Mesothelial cell of epicardium (in vitro differentiated cells): Measurements from ENCODE around the gene CMIP. TPM values are rescaled to one million over a fixed set of nuclear protein-coding genes. Genes with fewer than 3 reads are reported as not detected.
A peak's percentile ranks its signal among the peaks of the same experiment; 100 is the strongest.

Experiments
- DNase-seq, 2 experiments: peaks; one replicate each; pipeline ENCODE4 v3.0.0; 2021; ENCODE audit warnings: low spot score in 2 of 2; ENCODE audit not compliant: unreplicated experiment in 2 of 2
- H3K27ac Mint-ChIP-seq: 2 replicates; pipeline ENCODE4 v1.8.0; 2021; ENCODE audit warnings: mixed read lengths
- H3K27me3 Mint-ChIP-seq: 2 replicates; pipeline ENCODE4 v1.8.0; 2021; ENCODE audit warnings: low read depth, mixed read lengths
- H3K36me3 Mint-ChIP-seq: 2 replicates; pipeline ENCODE4 v1.8.0; 2021; ENCODE audit warnings: mixed read lengths
- H3K4me1 Mint-ChIP-seq: 2 replicates; pipeline ENCODE4 v1.8.0; 2021; ENCODE audit warnings: mixed read lengths
- H3K4me3 Mint-ChIP-seq: 2 replicates; pipeline ENCODE4 v1.8.0; 2021; ENCODE audit warnings: mild to moderate bottlenecking, moderate library complexity, mixed read lengths
- H3K9me3 Mint-ChIP-seq: 2 replicates; pipeline ENCODE4 v1.8.0; 2021; ENCODE audit warnings: mixed read lengths
- total RNA-seq: library from RNA; stranded (reverse); gene quantifications from 3 replicates; pipeline ENCODE4 v1.2.1, GENCODE V29; 2021
- TF ChIP-seq, protein P1 (sequence below): fragments of 200-600 bp; sonication (generic); IDR thresholded peaks from one replicate; pipeline ENCODE4 v1.5.0; 2021; ENCODE audit warnings: antibody characterized with exemption; ENCODE audit not compliant: unreplicated experiment

Gene CMIP
- total RNA-seq, 1 donor from 2014 or later, result 71.0 TPM

GRCh38 chr16:81645266-81645694, 200.7 kb downstream of the CMIP start:
- Mint-ChIP-seq H3K4me1 (peaks cover 26% of the 10 kb centered on the region), H3K27ac (peak overlapping the region; percentile 82), H3K36me3 (no peaks in the 10 kb centered on the region), H3K4me3 (no peak overlapping the region), H3K27me3 (no peaks in the 10 kb centered on the region), H3K9me3 (no peaks in the 10 kb centered on the region)
- TF ChIP-seq, protein P1, sequence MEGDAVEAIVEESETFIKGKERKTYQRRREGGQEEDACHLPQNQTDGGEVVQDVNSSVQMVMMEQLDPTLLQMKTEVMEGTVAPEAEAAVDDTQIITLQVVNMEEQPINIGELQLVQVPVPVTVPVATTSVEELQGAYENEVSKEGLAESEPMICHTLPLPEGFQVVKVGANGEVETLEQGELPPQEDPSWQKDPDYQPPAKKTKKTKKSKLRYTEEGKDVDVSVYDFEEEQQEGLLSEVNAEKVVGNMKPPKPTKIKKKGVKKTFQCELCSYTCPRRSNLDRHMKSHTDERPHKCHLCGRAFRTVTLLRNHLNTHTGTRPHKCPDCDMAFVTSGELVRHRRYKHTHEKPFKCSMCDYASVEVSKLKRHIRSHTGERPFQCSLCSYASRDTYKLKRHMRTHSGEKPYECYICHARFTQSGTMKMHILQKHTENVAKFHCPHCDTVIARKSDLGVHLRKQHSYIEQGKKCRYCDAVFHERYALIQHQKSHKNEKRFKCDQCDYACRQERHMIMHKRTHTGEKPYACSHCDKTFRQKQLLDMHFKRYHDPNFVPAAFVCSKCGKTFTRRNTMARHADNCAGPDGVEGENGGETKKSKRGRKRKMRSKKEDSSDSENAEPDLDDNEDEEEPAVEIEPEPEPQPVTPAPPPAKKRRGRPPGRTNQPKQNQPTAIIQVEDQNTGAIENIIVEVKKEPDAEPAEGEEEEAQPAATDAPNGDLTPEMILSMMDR, result no peak
- DNase-seq, result peak in 1 of 2 experiments; percentile 59

GRCh38 chr16:81645925-81646324, 201.3 kb downstream of the CMIP start:
- H3K9me3 Mint-ChIP-seq, result no peaks in the 10 kb centered on the region
- TF ChIP-seq, protein P1, result no peak
- H3K36me3 Mint-ChIP-seq, result no peaks in the 10 kb centered on the region
- DNase-seq, result no peak
- no peaks in the 10 kb centered on the region for H3K27me3 Mint-ChIP-seq
- H3K4me3 Mint-ChIP-seq, result no peak overlapping the region
- peak overlapping the region; percentile 82 for H3K27ac Mint-ChIP-seq
- H3K4me1 Mint-ChIP-seq, result peaks cover 31% of the 10 kb centered on the region

DNA sequence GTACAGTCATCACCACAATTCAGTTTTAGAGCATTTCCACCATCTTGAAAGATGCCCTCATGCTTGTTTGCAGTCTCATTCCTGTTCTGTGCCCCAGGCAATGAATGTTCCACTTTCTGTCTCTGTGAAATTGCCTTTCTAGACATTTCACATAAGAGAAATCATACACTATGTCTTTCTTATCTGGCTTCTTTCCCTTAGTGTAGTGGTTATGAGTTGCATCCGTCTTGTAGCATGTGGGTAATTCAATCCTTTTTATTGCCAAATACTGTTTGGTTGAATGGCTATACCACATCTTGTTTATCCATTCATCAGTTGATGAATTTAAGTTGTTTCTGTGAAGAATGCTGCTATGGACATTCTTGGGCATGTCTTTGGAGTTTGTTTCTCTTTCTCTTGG, 202.0 kb downstream of the CMIP start:
- H3K27ac Mint-ChIP-seq, result peak overlapping the region; percentile 62

DNA sequence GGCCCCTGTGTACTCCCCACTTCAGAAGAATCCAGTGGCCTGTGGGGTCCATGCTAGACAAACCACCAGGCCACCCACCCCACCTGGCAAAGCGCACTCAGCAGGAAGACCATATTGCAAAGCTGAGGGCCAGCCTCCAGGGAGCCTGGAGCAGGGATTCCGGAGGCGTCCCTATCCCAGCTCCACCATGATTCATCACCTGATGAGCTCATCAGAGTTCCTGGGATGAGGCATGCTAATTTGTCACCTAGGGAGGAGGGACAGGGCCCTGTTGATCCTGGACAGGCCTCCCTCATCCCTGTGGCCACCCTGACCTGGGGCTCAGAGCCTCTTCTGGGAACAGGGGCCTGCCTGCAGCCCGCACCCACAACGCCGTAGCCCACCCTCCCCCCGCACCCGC, 202.9 kb downstream of the CMIP start:
- no peaks in the 10 kb centered on the region for H3K27me3 Mint-ChIP-seq
- no peaks in the 10 kb centered on the region for H3K9me3 Mint-ChIP-seq
- DNase-seq, result no peak
- H3K36me3 Mint-ChIP-seq, result no peaks in the 10 kb centered on the region
- H3K4me1 Mint-ChIP-seq, result peaks cover 32% of the 10 kb centered on the region
- H3K4me3 Mint-ChIP-seq, result no peak overlapping the region
- H3K27ac Mint-ChIP-seq, result peak overlapping the region; percentile 16
- TF ChIP-seq, protein P1, result no peak

More for the DNA sequence above, 202.0 kb downstream of the CMIP start:
- H3K36me3 Mint-ChIP-seq, result no peaks in the 10 kb centered on the region
- no peak for DNase-seq
- TF ChIP-seq, protein P1, result no peak
- H3K4me3 Mint-ChIP-seq, result no peak overlapping the region
- H3K27me3 Mint-ChIP-seq, result no peaks in the 10 kb centered on the region
- peaks cover 32% of the 10 kb centered on the region for H3K4me1 Mint-ChIP-seq
- H3K9me3 Mint-ChIP-seq, result no peaks in the 10 kb centered on the region

GRCh38 chr16:81649561-81650184, 205.1 kb downstream of the CMIP start:
- H3K4me1 Mint-ChIP-seq, result peaks cover 30% of the 10 kb centered on the region
- no peak overlapping the region for H3K4me3 Mint-ChIP-seq

More at GRCh38 chr16:81649561-81650184, 205.1 kb downstream of the CMIP start:
- Mint-ChIP-seq H3K36me3 (peaks cover 8% of the 10 kb centered on the region), H3K9me3 (no peaks in the 10 kb centered on the region), H3K27ac (peak overlapping the region; percentile 55), H3K27me3 (no peaks in the 10 kb centered on the region)
- TF ChIP-seq, protein P1, result no peak
- DNase-seq, result no peak
